Vagina (tissue), 2 donors: ENCODE results near the gene CCDC9. TPM values are rescaled to one million over a fixed set of nuclear protein-coding genes. Genes with fewer than 3 reads are reported as not detected.
"Not testable (repeated sequence)": the region's sequence is repeated elsewhere in the genome, so short reads cannot be mapped to it uniquely, and the experiment has no call there.

Source experiments
- DNase-seq, 2 donors: peaks; one replicate each; pipeline ENCODE4 v3.0.0-alpha.2; 2017; ENCODE audit errors: extremely low spot score in 2 of 2
- H3K27ac ChIP-seq: fragments of 200-600 bp; sonication (generic); one replicate; pipeline ENCODE4 v1.5.1; 2019
- H3K27me3 ChIP-seq: fragments of 200-600 bp; sonication (generic); one replicate; pipeline ENCODE4 v1.5.1; 2019
- H3K36me3 ChIP-seq, 2 donors: fragments of 200-600 bp; sonication (generic); one replicate each; pipeline ENCODE4 v1.5.1; 2017 to 2019
- H3K4me1 ChIP-seq: fragments of 200-600 bp; sonication (generic); one replicate; pipeline ENCODE4 v1.5.1; 2019
- H3K4me3 ChIP-seq, 2 donors: fragments of 200-600 bp; sonication (generic); 1 replicate in 1 of 2; 2 replicates in 1 of 2; pipeline ENCODE4 v1.5.1; 2016 to 2019
- H3K9me3 ChIP-seq: fragments of 200-600 bp; sonication (generic); one replicate; pipeline ENCODE4 v1.5.1; 2019
- POLR2A ChIP-seq, 2 donors: fragments of 450-650 bp; IDR thresholded peaks; one replicate each; pipeline ENCODE4 v1.6.1; 2017; ENCODE audit warnings: antibody characterized with exemption in 2 of 2, mild to moderate bottlenecking in 2 of 2, moderate library complexity in 2 of 2
- POLR2AphosphoS5 ChIP-seq, 2 donors: sonication (generic); formaldehyde crosslinking; IDR thresholded peaks; one replicate each; pipeline ENCODE4 v1.9.0; 2017; ENCODE audit warnings: antibody characterized with exemption in 2 of 2, mild to moderate bottlenecking in 2 of 2, low read depth in 1 of 2; ENCODE audit not compliant: insufficient read depth in 1 of 2
- intact Hi-C: fragments of 100-400 bp; cut with DNase I; formaldehyde crosslinking; loops from one replicate; pipeline ENCODE4 v1.15.1; 2023
- total RNA-seq: library from RNA; depleted of rRNA; stranded (reverse); fragments of >200 nt; gene quantifications from one replicate; pipeline ENCODE4 v1.2.3, GENCODE V29; 2016
- TF ChIP-seq, protein P1 (sequence below), 3 experiments: fragments of 450-650 bp in 2 of 3; fragments of 200-600 bp in 1 of 3; sonication (generic) in 1 of 3; IDR thresholded peaks; one replicate each; pipeline ENCODE4 v1.5.1; 2017 to 2019; ENCODE audit warnings: antibody characterized with exemption in 3 of 3, mild to moderate bottlenecking in 2 of 3, moderate library complexity in 2 of 3

The CCDC9 gene
- total RNA-seq, 1 donor from 2014 or later: 19.2 TPM

- Histone ChIP-seq H3K27ac (no peak overlapping the region), H3K9me3 (no peaks in the 10 kb centered on the region), H3K27me3 (no peaks in the 10 kb centered on the region), H3K4me3 (no peak overlapping the region), H3K4me1 (peaks cover 26% of the 10 kb centered on the region), H3K36me3 (no peaks in the 10 kb centered on the region)
- DNase-seq: no peak
- TF ChIP-seq, protein P1, sequence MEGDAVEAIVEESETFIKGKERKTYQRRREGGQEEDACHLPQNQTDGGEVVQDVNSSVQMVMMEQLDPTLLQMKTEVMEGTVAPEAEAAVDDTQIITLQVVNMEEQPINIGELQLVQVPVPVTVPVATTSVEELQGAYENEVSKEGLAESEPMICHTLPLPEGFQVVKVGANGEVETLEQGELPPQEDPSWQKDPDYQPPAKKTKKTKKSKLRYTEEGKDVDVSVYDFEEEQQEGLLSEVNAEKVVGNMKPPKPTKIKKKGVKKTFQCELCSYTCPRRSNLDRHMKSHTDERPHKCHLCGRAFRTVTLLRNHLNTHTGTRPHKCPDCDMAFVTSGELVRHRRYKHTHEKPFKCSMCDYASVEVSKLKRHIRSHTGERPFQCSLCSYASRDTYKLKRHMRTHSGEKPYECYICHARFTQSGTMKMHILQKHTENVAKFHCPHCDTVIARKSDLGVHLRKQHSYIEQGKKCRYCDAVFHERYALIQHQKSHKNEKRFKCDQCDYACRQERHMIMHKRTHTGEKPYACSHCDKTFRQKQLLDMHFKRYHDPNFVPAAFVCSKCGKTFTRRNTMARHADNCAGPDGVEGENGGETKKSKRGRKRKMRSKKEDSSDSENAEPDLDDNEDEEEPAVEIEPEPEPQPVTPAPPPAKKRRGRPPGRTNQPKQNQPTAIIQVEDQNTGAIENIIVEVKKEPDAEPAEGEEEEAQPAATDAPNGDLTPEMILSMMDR (IDR thresholded peaks at IDR 0.05): peak; percentile 79 to 88 (median 85)
- TF ChIP-seq POLR2AphosphoS5 (IDR thresholded peaks at IDR 0.05; ENCODE audit: insufficient read depth in 1 of 2, low read depth in 1 of 2) (peak in 1 of 2 donors; percentile 17), POLR2A (IDR thresholded peaks at IDR 0.05) (no peak)
- intact Hi-C loops: loop anchor here (5.0 kb wide), 1 partner anchor 100 kb away; no protein-coding TSS in a partner anchor
These were observed 8.9 kb upstream of the CCDC9 start for GRCh38 chr19:47247308-47247990.

DNA sequence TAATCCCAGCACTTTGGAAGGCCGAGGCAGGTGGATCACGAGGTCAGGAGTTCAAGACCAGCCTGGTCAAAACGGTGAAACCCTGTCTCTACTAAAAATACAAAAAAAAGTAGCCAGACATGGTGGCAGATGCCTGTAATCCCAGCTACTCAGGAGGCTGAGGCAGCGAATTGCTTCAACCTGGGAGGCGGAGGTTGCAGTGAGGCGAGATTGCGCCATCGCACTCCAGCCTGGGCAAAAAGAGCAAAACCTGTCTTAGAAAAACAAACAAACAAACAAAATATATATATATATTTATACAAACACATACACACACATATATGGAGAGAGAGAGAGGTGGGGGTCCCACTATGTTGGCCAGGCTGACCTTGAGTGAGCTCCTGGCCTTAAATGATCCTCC is 3.3 kb upstream of the CCDC9 start:
- H3K27ac ChIP-seq, H3K36me3 ChIP-seq, intact Hi-C loops, H3K4me3 ChIP-seq, H3K9me3 ChIP-seq, H3K27me3 ChIP-seq, DNase-seq: not testable (repeated sequence)
- peaks cover 11% of the 10 kb centered on the region for H3K4me1 ChIP-seq

DNA sequence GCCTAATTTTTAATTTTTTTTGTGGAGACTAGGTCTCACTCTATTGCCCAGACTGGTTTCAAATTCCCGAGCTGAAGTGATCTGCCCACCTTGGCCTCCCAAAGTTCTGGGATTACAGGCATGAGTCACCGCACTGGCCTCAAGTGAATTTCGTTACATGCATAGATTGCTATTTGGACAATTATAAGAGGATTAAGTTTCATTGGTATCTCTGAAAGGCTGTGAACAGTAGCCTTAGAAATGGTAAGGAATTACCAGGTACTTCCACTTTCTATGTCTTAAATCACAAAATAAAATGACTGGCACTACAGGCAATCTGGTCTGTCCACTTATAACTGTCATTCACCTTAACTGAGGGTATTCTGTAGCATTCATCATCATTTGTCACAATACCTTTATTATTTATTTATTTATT is 2.9 kb upstream of the CCDC9 start:
- Histone ChIP-seq H3K4me3 (no peak overlapping the region), H3K27me3 (no peaks in the 10 kb centered on the region), H3K36me3 (no peaks in the 10 kb centered on the region), H3K4me1 (peaks cover 16% of the 10 kb centered on the region), H3K27ac (no peak overlapping the region), H3K9me3 (no peaks in the 10 kb centered on the region)
- DNase-seq: no peak
- intact Hi-C loops: no loop called here
- TF ChIP-seq POLR2AphosphoS5 (IDR thresholded peaks at IDR 0.05; ENCODE audit: insufficient read depth in 1 of 2, low read depth in 1 of 2) (no peak), POLR2A (IDR thresholded peaks at IDR 0.05) (no peak)
- TF ChIP-seq, protein P1 (IDR thresholded peaks at IDR 0.05): no peak

DNA sequence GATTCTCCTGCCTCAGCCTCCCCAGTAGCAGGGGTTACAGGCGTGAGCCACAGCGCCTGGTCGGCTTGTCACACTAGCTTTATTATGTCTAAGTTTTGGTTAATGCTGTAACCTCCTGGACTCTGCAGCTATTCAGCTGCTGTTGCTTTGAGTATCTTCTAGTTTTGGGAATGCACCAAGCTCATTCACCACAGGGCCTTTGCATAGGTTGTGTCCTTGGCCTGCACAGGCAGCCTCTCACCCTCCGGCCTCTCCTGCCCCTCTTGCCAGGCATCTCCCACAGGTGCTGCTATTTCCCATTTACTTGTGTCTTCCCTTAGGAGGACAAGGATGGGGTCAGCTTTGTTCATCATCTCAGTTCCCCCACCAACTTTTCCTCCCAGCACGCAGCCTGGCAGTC is 2.4 kb upstream of the CCDC9 start:
- peaks cover 0 to 2% of the 10 kb centered on the region in 2 donors for H3K36me3 ChIP-seq
- no peaks in the 10 kb centered on the region for H3K9me3 ChIP-seq
- H3K27me3 ChIP-seq: no peaks in the 10 kb centered on the region
- H3K4me1 ChIP-seq: peaks cover 21% of the 10 kb centered on the region
- DNase-seq: no peak
- intact Hi-C loops: no loop called here
- no peak overlapping the region for H3K27ac ChIP-seq
- H3K4me3 ChIP-seq: no peak overlapping the region
- no peak for TF ChIP-seq POLR2A (IDR thresholded peaks at IDR 0.05)
- no peak for TF ChIP-seq POLR2AphosphoS5 (IDR thresholded peaks at IDR 0.05; ENCODE audit: insufficient read depth in 1 of 2, low read depth in 1 of 2)
- TF ChIP-seq, protein P1 (IDR thresholded peaks at IDR 0.05): no peak

DNA sequence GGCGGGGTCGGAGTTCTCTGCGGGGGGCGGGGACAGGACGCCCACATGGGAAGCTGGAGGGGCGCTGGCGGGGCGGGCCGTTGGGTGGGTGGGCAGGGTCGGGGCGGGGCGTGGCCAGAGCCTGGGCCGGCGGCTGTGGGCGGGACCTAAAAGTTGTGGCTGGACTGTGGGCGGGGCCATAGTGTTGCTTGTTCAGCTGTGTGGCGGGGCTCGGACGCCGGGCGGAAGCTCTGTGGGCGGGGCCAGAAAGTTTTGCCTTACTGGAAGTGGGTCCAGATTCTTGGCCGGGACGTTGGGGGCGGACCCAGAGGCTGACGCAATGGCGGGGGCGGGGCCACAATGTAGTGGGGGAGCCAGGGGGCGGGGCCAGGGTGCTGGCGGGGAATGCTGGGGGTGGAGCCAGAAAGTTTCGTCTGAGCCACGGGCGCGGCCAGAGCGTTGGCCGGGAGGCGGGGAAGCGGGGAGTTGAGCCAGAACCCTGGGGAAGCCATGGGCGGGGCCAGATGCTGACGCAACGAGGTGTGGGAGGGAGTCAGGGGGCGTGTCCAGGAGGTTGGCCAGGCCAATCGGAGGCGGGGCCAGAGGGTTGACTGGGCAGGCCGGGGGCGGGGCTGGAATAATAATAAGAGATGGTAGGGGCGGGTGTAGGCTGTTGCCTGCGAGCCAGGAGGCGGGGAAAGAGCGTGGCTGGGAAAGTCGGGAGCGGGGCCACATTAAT is 527 bp downstream of the CCDC9 start:
- H3K4me1 ChIP-seq: peaks cover 25% of the 10 kb centered on the region
- intact Hi-C loops: no loop called here
- no peaks in the 10 kb centered on the region for H3K9me3 ChIP-seq
- no peaks in the 10 kb centered on the region for H3K27me3 ChIP-seq
- DNase-seq: peak; percentile 99 to 100
- H3K36me3 ChIP-seq: peaks cover 0 to 27% of the 10 kb centered on the region in 2 donors
- peak overlapping the region; percentile 59 to 69 for H3K4me3 ChIP-seq
- no peak for TF ChIP-seq POLR2A (IDR thresholded peaks at IDR 0.05)
- TF ChIP-seq, protein P1 (IDR thresholded peaks at IDR 0.05): no peak
- TF ChIP-seq POLR2AphosphoS5 (IDR thresholded peaks at IDR 0.05; ENCODE audit: insufficient read depth in 1 of 2, low read depth in 1 of 2): no peak
- peak overlapping the region; percentile 93 for H3K27ac ChIP-seq
